ENCODE measurements around the gene NIPAL1.
"Not testable (repeated sequence)": the region's sequence is repeated elsewhere in the genome, so short reads cannot be mapped to it uniquely, and the experiment has no call there.

The NIPAL1 gene

DNA sequence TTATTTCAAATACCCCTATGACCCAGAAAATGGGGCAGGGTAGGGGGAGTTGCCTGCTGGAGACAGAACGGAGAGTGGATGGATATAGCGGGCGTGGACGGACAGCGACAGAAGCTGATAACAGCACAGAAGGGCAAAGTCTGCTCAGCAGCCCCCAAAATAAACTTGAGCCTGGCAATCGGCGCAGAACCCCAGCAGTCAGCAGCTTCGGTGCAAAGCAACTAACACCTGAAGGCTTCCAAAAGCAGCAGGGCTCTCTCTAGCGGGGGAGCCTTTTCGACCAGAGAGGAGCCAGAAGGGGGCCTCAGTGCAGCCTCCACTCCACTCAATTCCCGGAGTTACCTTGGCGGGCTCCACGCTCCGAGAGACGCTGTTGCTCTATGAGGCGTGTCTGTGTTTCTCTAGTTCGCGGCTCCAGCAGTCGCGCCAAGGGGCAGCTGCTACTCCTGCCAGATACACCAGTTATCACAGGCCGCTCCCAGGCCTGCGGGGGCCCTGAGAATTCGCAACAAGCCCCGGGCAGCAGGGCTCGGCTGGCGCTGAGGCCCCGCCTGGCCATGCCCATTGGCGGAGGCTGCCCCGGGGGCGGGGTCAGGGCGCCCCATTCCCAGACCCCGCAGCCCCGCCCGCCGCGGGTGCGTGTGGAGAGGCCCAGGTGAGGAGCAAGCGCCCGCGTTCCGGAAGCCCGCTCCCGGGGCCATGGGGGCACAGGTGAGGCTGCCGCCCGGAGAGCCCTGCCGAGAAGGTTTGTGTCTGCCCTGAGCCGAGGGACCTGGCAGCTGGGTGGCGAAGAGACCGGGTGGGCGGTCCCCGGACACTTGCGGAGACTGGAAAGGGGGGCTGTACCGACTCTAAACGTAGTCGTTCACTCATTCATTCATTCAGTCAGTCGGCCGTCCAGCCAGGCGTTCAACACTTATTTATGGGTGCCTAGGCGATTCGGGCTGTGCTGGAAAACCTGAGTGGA is at the start of gene NIPAL1, which contains the start of gene CNGA1:
Gene NIPAL1, plus strand, starts transcription at position 632 of the 967 bp plus-strand sequence. Its CDS starts 68 bp downstream, at position 700.
Gene CNGA1, minus strand, starts transcription at position 541 of the 967 bp plus-strand sequence. CDS start 63,992 bp downstream, outside the sequence.
- DNase-seq: peak; percentile 35

DNA sequence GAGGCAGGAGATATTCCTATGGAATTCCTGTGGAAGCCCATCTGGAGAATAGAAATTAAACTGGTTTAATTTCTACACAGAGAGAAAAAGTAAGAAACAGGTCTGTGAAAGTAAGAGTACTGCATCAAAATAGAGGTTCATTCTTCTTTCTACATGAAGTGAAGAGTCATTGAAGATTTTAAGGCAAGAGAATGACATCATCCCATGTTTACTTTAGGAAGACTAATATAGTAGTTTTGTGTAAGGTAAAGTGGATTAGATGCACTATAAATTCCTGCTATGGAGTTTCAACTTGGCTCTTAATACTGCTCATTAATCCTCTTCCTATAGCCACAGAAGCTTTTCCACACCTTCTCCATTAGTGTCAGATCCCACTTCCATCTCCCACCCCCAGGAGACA is 47.7 kb upstream of the NIPAL1 start:
- no peak for DNase-seq

DNA sequence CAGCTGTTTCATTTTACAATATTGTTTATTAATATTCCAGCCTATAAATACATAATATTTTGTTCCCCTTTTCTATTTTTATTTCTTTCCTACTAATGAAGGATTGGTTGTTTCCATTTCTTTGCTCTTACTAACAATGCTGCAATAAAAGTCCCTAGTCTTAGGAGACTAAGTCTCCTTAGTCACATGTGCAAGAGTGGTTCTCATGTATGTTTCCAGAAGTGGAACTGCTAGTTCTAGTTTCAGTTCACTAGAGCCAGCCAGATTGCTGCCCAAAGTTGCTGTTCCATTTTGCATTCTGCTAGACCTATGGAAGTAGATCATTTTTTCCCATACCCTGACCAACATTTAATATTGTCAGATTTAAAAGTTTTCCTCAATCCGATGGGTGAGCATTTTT is 44.4 kb upstream of the NIPAL1 start:
- DNase-seq: no peak

DNA sequence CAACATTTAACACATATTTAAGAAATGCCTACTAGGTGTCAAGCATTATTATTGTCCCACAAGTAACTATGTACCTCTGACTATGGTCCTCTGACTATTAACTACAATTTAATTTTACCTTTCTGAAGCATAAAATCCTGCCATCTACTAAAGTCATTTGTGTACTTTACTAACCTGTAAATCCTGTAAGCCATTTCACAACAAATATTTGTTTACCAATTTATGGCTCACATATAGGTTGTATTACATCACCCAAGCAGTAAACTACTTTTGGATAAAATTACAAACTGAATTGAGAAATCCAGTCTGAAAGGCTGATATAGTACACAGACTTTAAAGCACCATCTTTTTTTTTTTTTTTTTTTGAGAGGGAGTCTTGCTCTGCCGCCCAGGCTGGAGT is 43.9 kb upstream of the NIPAL1 start:
- DNase-seq: no peak

DNA sequence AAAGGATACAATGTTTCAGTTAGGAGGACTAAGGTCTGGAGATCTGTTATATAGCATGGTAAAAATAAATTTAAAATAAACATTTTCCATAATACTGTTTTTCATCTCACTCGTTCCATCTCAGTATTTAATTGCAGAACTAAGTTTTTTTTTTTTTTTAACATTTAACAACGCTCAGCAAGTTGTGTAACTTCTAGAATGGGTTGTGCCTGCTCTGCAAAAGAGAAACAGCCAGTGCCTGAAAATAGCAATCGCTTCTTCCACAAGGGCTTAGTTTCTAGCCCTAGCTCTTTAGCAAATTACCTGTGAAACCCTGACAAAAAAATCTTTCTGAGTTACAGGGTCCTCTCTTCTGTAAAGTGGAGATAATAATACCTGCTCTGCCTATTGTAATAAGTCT is 42.0 kb upstream of the NIPAL1 start:
- DNase-seq: no peak

DNA sequence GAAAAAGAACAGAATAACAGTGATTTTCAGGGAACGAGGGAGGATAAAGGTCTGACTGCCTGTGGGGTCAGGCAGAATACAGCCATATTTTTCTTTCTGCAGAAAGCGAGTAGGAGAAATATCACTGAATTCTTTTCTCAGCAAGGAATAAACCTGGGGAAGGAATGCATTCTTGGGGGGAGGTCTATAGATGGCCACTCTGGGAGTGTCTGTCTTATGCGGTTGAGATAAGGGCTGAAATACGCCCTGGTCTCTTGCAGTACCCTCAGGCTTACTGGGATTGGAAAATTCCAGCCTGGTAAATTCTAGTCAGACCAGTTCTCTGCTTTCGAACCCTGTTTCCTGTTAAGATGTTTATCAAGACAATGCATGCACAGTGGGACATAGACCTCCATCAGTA is 26.4 kb upstream of the NIPAL1 start:
- DNase-seq: no peak

DNA sequence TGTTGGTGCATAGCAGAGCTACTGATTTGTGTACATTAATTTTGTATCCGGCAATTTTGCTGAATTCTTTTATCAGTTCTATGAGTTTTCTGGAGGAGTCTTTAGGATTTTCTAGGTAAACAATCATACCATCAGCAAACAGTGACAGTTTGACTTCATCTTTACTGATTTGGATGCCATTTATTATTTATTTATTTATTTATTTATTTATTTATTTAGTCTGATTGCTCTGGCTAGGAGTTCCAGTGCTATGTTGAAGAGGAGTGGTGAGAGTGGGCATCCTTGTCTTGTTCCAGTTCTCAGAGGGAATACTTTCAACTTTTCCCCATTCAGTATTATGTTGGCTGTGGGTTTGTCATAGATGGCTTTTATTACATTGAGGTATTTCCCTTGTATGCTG is 24.1 kb upstream of the NIPAL1 start:
- DNase-seq: not testable (repeated sequence)

DNA sequence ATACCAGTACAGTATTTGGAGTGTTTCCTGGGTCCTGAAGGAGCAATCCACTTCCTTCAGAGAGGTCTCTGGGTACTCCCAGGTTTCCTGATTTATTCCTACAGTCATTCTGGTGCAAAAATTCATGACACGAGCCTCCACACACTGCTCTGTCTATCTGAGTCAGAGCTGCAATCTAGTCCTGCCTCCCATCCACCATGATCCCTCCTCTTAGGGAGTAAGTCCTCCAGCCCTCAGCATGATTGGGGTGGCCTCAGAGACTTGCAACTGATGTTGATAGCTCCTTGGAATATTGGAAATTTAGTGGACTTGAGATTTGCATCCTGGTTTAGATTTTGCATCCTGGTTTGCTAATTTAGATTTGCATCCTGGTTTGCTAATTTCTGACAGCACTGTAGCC is 20.6 kb upstream of the NIPAL1 start:
- DNase-seq: no peak

DNA sequence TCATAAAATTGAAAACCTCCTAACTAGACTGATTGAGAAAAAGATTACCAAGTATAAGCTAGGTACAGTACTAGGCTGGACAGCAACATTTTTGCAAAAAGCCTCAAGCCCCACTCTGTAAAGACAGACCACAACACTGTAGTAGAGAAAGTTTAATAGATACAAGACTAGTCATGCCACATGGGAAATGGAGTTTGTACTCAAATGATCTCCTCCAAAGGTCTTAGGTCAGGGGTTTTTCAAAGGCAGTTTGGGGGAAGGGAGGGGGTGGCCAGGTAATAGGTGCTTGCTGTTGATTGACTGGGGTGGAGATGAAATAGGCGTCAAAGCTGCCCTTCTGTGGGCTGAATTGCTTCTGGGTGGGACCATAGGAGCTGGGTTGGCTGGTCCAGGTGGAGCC is 14.3 kb upstream of the NIPAL1 start:
- DNase-seq: no peak

DNA sequence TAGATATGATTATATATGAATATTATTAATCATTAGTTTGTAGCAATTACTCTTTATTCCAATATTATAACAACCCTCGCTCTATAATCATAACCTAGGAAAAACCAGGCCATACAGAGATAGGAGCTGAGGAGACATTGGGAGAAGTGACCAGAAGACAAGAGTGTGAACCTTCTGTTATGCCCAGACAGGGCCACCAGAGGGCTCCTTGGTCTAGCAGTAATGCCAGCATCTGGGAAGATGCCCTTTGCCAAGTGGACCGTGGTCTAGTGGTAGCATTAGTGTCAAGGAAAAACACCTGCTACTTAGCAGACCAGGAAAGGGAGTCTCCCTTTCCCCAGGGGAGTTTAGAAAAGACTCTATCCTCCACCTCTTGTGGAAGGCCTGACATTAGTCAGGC is 13.0 kb upstream of the NIPAL1 start:
- peak; percentile 8 for DNase-seq

DNA sequence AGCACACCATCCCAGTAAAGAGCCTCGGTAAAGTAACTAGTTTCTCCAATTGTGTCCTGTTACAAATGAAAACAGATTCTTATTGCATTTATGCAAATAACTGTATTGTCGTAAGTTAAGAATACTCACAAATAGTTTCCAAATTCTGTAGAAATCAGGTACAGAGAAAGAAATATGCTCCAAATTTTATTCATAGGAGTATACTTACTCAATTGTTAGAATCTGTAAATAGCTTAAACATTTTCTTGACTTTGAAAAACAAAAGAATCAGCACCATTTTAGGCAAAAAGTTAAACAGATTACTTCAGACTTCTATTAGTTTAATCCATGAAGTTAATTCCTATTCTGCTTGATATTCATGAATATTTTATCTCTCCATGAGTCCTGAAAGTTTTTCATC is 10.8 kb upstream of the NIPAL1 start:
- no peak for DNase-seq

DNA sequence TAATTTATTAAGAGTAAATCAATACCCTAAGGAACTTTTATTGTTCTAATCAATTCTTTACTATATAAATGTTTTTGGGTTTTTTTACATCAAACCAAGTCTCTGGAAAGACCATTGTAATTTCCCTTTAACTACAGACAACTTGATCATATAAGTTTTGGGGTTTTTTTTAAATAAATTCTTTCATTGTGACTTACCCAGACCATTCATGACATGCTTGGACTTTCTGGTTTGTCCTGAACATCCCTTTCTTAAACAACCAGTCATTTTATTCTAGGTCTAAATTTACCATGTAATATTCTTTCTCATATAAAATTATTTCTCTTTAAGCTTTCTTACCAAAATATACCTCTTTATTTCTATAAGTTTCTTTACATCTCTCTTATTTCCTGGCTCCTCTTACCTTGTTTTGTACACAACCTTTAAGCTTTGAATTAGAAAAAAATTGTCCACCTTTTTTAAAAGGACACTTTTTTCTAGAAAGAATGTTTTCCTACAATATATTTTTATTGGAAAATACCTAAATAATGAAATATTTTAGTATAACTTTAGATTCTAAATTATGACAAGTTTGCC is 8.5 kb upstream of the NIPAL1 start:
- no peak for DNase-seq

DNA sequence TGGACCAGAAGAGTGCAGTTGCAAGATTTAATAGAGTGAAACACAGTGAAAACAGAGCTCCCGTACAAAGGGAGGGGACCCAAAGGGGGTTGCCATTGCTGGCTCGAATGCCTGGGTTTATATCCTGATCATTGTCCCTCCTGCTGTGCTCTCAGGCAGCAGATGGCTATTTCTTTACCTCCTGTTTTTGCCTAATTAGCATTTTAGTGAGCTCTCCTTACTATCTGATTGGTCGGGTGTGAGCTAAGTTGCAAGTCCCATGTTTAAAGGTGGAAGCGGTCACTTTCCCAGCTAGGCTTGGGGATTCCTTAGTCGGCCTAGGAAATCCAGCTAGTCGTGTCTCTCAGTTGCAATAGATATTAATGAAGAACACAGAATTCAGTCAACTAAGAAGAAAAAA is 5.7 kb upstream of the NIPAL1 start:
- DNase-seq: not testable (repeated sequence)

DNA sequence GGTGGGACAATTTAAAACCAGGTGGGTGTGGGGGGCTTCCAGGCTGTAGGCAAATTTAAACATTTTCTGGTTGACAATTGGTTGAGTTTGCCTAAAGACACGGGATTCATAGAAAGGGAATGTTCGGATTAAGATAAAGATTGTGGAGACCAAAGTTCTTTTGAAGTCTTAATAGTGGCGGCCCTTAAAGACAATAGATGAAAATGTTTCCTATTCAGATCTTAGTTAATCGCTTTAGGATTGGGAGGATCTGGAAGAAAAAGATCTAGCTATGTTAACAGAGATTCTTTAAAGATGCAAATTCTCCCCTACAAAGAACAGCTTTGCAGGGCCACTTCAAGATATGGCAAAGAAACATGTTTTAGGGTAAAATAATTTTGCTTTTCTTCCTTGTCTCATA is 4.8 kb upstream of the NIPAL1 start:
- DNase-seq: no peak

DNA sequence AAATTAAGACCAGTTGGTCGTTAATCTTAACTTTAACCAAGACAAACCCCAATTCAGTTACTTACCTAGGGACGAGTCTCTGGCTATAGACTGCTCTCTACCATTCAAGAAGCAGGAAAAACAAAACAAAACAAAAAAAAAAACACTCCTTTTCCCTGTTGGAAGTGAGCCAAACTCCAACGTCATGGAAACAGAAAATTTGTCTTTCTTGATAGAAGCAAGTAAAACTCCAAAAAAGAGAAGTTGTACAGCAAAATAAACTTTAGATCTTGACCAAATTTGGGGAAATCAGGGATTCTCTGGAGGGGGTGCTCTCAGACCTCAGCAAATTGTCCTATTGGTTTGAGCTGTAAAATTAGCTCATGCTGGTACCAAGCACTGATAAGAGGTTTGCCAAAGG is 3.7 kb upstream of the NIPAL1 start:
- no peak for DNase-seq

DNA sequence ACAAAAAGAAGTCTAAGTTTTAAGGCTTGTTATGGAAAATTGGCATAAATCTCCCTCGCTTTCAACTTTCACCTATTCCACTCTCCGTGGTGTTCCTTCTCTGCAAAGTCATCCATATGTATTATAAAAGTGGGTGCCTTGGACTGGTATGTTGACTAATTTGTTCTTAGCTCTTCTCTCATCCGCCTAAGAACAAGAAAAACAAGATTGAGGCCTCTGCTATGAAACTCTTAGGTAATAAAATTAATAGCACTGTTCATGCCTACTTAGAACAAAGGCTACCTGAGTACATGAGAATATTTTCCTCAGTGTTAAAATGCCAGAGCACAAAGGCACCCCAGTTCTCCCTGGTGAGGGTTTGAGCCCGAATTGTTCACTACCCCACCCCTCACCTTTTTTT is 1.4 kb upstream of the NIPAL1 start:
- no peak for DNase-seq

DNA sequence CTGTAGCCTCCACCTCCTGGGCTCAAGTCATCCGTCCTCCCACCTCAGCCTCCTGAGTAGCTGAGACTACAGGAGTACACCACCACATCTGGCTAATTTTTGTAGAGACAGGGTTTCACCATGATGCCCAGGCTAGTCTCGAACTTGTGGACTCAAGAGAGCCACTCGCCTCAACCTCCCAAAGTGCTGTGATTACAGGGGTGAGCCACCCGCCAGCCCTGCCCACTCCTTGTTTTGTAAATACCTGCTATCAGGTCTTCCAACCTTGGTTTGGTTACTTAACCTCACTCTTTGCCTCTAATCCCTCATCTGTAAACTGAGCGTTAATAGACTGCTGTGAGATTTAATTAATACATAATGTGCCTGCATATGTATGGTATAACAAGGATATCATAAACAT is 894 bp upstream of the NIPAL1 start:
- DNase-seq: no peak

DNA sequence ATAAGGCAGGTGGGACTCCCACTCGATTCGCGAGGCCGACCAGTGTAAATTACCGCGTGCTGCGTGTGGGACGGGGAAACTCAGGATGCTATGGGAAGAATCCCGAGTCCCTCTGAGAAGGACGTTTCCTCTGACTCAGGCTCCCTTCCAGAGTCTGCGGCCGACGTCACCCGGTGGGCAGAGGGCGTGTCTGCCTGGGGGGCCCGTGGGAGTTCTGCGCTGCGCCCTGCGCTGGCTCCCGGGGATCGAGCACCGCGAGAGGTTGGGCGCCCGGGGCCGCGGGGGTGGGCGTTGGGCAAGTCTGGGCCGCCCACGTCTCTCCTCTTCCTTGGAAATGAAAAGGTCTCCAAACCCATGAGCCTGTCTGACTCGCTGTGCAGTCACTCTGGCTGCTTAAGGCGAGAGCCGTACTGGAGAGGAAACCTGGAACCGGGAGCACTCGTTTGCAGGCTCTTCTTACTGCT is 568 bp downstream of the NIPAL1 start:
- no peak for DNase-seq

DNA sequence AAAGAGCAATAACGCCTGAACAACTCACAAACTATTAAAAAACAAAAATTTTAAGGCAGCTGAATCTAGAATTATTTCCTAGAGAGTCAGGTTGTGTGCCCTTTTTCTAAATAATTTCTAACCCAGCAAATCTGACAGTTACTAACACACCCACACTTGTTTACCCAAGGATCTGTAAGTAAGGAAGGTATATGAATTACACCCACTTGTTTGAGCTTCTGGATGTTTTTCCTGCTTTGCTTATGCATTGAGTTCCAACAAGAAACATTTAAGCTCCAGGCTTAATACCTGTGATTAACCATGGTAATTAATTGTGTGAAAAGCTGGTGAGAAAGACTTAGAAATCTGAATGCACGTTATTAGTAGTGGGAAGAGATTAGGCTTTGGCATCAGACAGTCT is 1.5 kb downstream of the NIPAL1 start:
- DNase-seq: no peak

DNA sequence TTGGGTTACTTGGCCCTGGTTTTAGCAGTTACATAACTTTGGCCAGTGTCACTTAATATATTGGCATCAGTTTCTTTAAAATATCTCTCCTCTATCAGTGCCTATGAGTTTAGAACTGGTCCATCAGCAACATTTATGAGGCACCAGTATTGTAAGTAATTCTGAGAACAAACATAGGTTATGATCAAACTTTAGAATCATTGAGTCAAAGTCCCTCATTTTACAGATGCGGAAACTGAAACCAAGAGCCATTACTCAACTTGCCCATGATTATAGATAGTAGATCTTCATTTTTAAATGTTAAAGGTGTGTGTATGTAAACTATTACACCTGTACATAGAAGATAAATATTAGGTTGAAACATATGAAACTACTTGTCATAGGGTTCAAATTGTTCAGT is 4.5 kb downstream of the NIPAL1 start:
- DNase-seq: no peak

DNA sequence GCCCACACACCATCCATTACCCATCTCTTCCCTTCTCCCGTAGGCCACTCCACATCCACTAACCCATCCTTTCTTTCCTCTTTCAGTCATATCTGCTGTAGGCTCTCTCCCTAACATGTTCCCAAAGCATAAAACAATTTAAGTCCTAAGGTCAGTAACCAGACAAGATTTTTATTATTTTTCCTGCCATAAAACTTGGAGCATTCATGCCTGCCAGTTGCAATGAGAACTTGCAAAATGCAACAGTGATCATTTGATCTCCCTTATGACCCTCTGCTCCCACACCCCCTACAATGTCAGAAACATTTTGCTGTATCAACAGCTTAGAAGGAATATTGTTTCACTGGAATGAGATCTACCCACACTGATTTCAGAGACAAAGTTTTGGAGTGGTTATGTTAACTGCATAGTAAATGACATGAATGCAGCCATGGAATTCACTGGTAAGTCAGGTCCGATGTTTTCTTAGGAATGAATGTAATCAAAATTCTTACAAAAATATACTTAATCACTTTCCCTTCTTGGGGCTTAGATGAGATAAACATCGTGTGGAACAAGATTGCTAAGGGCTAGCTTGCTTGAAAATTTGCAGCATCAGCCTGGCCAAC is 5.7 kb downstream of the NIPAL1 start:
- DNase-seq: no peak

DNA sequence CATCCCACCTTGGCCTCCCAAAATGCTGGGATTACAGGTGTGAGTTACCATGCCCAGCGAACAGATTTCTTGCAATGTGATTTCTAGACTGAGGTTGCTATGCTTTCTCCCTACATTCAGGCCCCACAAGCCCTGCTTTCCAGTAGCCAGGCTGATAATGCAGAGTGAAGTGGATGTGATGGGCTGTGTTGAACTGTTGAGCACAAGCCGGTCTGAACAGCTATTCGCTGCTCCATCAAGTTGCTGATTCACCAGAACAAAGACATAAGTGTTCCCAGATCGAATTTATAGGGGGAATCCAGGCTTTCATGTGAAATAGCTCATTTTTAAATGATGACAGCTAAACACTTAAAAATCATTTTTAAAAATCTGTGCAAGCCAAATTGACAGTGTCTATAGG is 8.0 kb downstream of the NIPAL1 start:
- peak; percentile 59 for DNase-seq

DNA sequence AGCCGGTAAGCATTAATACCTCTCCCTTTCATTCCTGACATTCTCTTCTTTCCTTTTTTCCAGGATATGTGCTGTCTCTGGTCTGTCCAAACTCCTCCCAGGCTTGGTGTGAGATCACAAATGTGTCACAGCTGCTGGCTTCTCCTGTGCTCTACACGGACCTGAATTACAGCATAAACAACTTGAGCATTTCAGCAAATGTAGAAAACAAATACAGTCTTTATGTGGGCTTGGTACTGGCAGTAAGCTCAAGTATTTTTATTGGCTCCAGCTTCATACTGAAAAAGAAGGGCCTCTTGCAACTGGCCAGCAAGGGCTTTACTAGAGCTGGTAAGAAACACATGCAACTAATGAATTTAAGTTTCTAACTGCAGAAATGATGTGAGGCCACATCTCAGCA is 8.4 kb downstream of the NIPAL1 start:
- DNase-seq: peak; percentile 94

DNA sequence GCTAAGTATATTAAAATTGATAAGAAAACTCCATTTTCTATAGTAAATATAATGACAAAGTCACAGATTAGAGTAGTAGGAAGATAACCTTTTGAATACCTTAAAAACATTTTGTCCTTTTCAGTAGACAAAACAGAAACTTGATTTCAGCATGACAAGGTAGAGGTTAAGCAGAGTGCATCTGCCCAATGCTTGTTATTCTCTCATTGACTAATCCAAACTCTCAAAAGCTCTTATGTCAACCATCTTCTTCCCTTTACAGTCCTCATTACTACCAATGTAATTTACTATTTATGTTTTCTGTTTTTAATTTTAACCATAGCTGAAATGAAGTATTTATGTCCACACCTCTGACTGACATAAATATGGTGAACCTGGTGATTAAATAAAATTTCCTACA is 11.1 kb downstream of the NIPAL1 start:
- DNase-seq: no peak
